HEK293T (cell line): ENCODE data around the gene ZNF532.
"Not testable (repeated sequence)": the region's sequence is repeated elsewhere in the genome, so short reads cannot be mapped to it uniquely, and the experiment has no call there.

Experiments used
- CTCF ChIA-PET: fragments of 350-600 bp; formaldehyde crosslinking; extraction: SDS; loops from one replicate; lab custom pipeline; 2021; ENCODE audit warnings: antibody characterized with exemption, inconsistent platforms; lab: Yijun Ruan, JAX
- POLR2A ChIA-PET: fragments of 350-600 bp; formaldehyde crosslinking; extraction: SDS; loops from one replicate; lab custom pipeline; 2020; ENCODE audit warnings: antibody characterized with exemption, inconsistent platforms; lab: Yijun Ruan, JAX
- DNase-seq: peaks from one replicate; pipeline ENCODE4 v3.0.0; 2012; ENCODE audit warnings: mixed read lengths; ENCODE audit errors: extremely low spot score
- ARNT ChIP-seq: fragments of 450-650 bp; IDR thresholded peaks from 2 replicates; pipeline ENCODE4 v1.6.1; 2017; ENCODE audit warnings: mild to moderate bottlenecking
- BHLHE40 ChIP-seq: fragments of 450-650 bp; IDR thresholded peaks from 2 replicates; pipeline ENCODE4 v1.6.1; 2016; ENCODE audit warnings: mild to moderate bottlenecking, moderate library complexity, borderline replicate concordance
- CTBP1 ChIP-seq: fragments of 450-650 bp; IDR thresholded peaks from 2 replicates; pipeline ENCODE4 v1.6.1; 2016; ENCODE audit warnings: borderline replicate concordance
- ELF4 ChIP-seq: fragments of 450-650 bp; IDR thresholded peaks from 2 replicates; pipeline ENCODE4 v1.6.1; 2017; ENCODE audit warnings: antibody characterized with exemption
- FOXA1 ChIP-seq: fragments of 450-650 bp; IDR thresholded peaks from 2 replicates; pipeline ENCODE4 v1.6.1; 2016; ENCODE audit warnings: mild to moderate bottlenecking
- FOXK2 ChIP-seq: fragments of 450-650 bp; IDR thresholded peaks from 2 replicates; pipeline ENCODE4 v1.6.1; 2016; ENCODE audit warnings: mild to moderate bottlenecking
- FOXM1 ChIP-seq: fragments of 450-650 bp; IDR thresholded peaks from 2 replicates; pipeline ENCODE4 v1.6.1; 2017; ENCODE audit warnings: mild to moderate bottlenecking, borderline replicate concordance
- HDGF ChIP-seq: fragments of 450-650 bp; IDR thresholded peaks from 2 replicates; pipeline ENCODE4 v1.6.1; 2017; ENCODE audit warnings: antibody characterized with exemption, borderline replicate concordance
- L3MBTL2 ChIP-seq: fragments of 450-650 bp; conservative IDR thresholded peaks from 2 replicates; pipeline ENCODE4 v1.6.1; 2016; ENCODE audit warnings: mild to moderate bottlenecking
- LEF1 ChIP-seq: fragments of 450-650 bp; IDR thresholded peaks from 2 replicates; pipeline ENCODE4 v1.6.1; 2017; ENCODE audit warnings: mild to moderate bottlenecking, borderline replicate concordance
- NFRKB ChIP-seq: fragments of 450-650 bp; IDR thresholded peaks from 2 replicates; pipeline ENCODE4 v1.6.1; 2016; ENCODE audit warnings: mild to moderate bottlenecking, moderate library complexity
- PKNOX1 ChIP-seq: fragments of 450-650 bp; IDR thresholded peaks from 2 replicates; pipeline ENCODE4 v1.6.1; 2016
- SP1 ChIP-seq: fragments of 450-650 bp; IDR thresholded peaks from 2 replicates; pipeline ENCODE4 v1.6.1; 2017
- SUZ12 ChIP-seq: fragments of 450-650 bp; IDR thresholded peaks from 2 replicates; pipeline ENCODE4 v1.6.1; 2016; ENCODE audit warnings: mild to moderate bottlenecking
- TARDBP ChIP-seq: fragments of 450-650 bp; IDR thresholded peaks from 2 replicates; pipeline ENCODE4 v1.6.1; 2016
- ZNF384 ChIP-seq: fragments of 450-650 bp; IDR thresholded peaks from 2 replicates; pipeline ENCODE4 v1.6.1; 2016

Gene ZNF532

DNA sequence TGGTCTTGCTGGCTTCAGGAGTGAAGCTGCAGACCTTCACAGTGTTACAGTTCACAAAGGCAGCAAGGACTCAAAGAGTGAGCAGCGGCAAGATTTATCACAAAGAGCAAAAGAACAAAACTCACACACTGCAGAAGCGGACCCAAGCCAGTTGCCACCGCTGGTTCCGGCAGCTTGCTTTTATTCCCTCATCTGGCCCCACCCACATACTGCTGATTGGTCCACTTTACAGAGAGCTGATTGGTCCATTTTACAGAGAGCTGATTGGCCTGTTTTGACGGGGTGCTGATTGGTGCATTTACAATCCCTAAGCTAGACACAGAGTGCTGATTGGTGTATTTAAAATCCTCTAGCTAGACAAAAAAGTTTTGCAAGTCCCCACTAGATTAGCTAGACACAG lies 37.2 kb upstream of the ZNF532 start:
- CTCF ChIA-PET, result no interaction called here
- POLR2A ChIA-PET, result no interaction called here
- TF ChIP-seq SP1, result no peak
- DNase-seq, result no peak

DNA sequence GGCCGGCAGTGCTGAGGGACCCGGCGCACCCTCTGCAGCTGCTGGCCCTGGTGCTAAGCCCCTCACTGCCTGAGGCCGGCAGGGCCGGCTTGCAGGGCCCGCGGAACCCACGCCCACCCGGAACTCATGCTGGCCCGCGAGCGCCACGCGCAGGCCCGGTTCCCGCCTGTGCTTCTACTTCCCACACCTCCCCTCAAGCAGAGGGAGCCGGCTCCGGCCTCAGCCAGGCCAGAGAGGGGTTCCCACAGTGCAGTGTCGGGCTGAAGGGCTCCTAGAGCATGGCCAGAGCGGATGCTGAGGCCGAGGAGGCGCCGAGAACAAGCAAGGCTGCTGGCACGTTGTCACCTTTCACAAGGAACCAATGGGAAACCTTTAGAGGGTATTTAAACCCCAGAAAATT lies 36.8 kb upstream of the ZNF532 start:
- CTCF ChIA-PET, result no interaction called here
- POLR2A ChIA-PET, result no interaction called here
- TF ChIP-seq LEF1, result no peak
- TF ChIP-seq HDGF, result no peak
- TF ChIP-seq FOXK2, result no peak
- no peak for TF ChIP-seq ELF4
- no peak for TF ChIP-seq FOXA1
- no peak for TF ChIP-seq TARDBP
- TF ChIP-seq L3MBTL2, result no peak
- no peak for TF ChIP-seq BHLHE40
- TF ChIP-seq CTBP1, result no peak
- TF ChIP-seq SP1, result no peak
- no peak for TF ChIP-seq ARNT
- TF ChIP-seq PKNOX1, result no peak
- no peak for TF ChIP-seq FOXM1
- TF ChIP-seq NFRKB, result no peak
- no peak for TF ChIP-seq ZNF384
- no peak for TF ChIP-seq SUZ12
- DNase-seq, result no peak

- POLR2A ChIA-PET, result no interaction called here
- CTCF ChIA-PET, result no interaction called here
- no peak for DNase-seq
- TF ChIP-seq L3MBTL2 (no peak), SP1 (no peak), LEF1 (no peak), ZNF384 (no peak), CTBP1 (no peak)
Observed at GRCh38 chr18:58828399-58829121, 36.1 kb upstream of the ZNF532 start.

DNA sequence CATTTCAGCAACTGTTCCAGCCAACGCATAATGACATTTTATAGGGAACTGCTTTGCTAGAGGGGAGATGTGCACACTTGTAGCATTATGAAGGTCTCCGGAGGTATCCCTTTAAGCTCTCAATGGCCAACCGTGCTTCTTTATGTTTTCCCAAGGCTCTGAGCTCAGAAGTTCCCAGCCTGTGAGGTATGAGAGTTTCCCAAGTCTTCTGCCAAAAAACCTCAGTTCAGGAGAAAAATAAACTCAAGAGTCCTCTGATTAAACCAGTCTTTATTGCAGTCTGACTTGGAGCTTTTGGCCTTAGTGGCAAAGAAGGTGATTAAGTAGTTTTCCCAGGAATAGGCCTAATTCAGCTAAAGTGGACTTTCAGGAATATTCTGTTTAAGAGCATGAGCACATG lies 35.4 kb upstream of the ZNF532 start:
- POLR2A ChIA-PET, result no interaction called here
- CTCF ChIA-PET, result no interaction called here
- DNase-seq, result no peak
- TF ChIP-seq FOXM1 (no peak), ELF4 (no peak), FOXK2 (no peak)

DNA sequence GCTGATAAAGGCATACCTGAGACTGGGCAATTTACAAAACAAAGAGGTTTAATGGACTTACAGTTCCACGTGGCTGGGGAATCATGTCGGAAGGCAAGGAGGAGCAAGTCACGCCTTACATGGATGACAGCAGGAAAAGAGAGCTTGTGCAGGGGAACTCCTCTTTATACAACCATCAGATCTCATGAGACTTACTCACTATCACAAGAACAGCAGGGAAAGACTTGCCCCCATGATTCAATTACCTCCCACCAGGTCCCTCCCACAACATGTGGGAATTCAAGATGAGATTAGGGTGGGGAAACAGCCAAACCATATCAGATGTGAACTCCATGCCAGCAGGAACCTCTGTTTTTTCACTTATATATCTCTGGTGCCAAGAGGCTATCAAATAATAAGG lies 34.8 kb upstream of the ZNF532 start:
- CTCF ChIA-PET, result interaction anchor here (0.6 kb wide), 1 partner anchor 29 kb away, joined by 3 read pairs; no protein-coding TSS in a partner anchor
- POLR2A ChIA-PET, result not testable (repeated sequence)

GRCh38 chr18:58831606-58832005 lies 33.1 kb upstream of the ZNF532 start:
- ChIA-PET CTCF (no interaction called here), POLR2A (no interaction called here)
- TF ChIP-seq PKNOX1, result no peak
- TF ChIP-seq FOXA1, result no peak
- TF ChIP-seq L3MBTL2, result no peak
- DNase-seq, result no peak

More for the DNA sequence above, 34.8 kb upstream of the ZNF532 start:
- not testable (repeated sequence) for DNase-seq

DNA sequence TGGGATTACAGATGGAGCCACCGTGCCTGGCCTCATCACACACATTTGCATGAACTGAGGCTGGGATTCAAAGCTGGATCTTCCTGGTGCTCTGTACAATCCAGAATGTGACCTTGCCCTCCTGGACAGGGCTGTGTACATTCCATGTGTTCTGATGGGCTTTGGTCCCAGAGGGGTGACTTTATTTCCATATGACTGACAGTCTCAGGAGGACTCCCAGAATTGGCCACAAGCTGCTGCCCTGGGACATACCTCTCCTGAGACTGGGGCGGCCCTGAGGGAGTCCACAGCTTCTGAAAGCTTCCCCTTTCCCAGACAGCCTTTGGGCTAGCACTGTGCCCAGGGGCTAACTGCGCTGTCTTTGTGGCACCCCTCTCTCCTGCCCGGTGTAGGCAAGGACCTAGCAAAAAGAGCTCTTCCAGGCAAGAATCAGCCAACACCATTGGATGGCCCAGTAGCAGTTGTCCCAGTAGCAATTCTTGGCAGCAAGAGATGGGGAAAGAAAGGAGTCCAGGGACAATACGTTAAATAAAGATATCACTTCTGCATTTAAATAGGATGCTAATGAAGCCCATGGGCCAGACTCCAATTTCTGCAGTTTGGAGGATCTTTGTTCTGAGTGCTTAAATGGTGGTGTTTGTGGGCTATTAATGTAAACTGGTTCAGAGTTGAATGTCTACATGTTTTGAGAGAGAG lies 26.4 kb upstream of the ZNF532 start:
- no peak for DNase-seq
- CTCF ChIA-PET, result no interaction called here
- POLR2A ChIA-PET, result interaction anchor here (1.0 kb wide), 1 partner anchor 12 kb away, joined by 4 read pairs; no protein-coding TSS in a partner anchor
- TF ChIP-seq FOXK2 (no peak), L3MBTL2 (no peak), HDGF (no peak)

DNA sequence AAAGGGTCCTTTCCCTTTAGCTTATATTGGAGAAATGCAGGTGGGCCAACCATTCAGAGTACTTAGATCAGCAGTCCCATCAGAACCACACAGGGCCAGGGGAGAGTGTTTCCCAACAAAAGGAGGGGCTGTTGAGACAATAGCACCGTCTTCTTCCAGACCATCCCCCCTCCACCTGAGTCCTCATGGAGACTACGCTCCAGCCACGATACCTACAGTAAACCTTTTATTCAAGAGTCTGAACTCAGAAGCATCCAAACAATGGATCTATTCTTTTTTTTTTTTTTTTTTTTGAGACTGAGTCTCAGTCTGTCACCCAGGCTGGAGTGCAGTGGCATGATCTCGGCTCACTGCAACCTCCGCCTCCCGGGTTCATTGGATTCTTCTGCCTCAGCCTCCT lies 25.7 kb upstream of the ZNF532 start:
- ChIA-PET CTCF (no interaction called here), POLR2A (interaction anchor here (0.6 to 1.0 kb wide), 2 partner anchors 11 to 1448 kb away, joined by 3 to 4 read pairs; no protein-coding TSS in a partner anchor)
- no peak for DNase-seq
- TF ChIP-seq SP1 (no peak), BHLHE40 (no peak), SUZ12 (no peak), ELF4 (no peak), ZNF384 (no peak), HDGF (no peak), PKNOX1 (no peak), NFRKB (no peak), LEF1 (no peak)
